ENCODE data around the gene PCYT2. TPM values are rescaled to one million over a fixed set of nuclear protein-coding genes. Genes with fewer than 3 reads are reported as not detected.

The PCYT2 gene
- total and polyA plus RNA-seq, 9 of the 15 experiments (the other 6 are each of a cell fraction or from before 2014, with no cell fraction given): 0.92 to 134 (median 82.5) TPM

DNA sequence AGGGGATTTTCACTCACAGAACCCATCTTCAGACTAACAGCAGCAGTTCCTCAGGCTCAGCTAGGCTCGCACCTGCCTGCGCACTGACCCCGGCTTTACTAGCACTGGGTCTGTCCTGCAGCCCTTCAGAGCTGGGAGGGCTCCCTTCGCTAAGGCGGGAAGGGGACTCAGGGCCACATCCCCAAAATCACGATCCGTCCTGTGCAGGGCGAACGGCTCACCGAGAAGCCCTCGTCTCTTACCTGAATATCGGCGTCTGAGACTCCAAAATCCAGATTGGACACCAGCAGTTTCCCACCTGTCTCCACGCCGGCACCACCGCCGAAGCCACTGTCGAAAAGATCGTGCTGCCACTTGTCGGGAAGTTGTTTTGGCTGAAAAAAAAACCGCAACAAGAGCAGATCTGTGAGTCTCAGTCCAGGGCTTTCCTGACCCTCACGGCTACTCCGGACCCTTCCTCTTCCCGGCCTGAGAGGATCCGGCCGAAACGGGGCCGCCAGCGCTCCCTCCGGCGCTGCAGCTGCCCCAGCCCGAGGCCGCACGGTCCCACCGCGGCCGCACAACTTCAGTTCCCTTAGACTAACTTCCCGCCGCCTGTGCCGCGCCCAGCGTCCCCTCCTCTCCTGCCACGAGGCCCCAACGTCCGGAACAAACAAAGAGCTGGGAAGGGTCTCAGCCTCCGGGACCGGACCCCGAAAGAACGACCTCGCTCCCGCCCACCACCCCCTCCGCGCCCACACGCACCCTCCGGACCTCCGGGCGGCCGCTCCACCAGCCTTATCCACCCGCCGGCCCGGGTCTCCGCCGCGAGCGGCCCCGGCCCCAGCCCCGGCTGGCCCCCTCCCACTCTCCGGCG is 20.5 kb downstream of the PCYT2 start (continued):
- TF ChIP-seq, protein P1, sequence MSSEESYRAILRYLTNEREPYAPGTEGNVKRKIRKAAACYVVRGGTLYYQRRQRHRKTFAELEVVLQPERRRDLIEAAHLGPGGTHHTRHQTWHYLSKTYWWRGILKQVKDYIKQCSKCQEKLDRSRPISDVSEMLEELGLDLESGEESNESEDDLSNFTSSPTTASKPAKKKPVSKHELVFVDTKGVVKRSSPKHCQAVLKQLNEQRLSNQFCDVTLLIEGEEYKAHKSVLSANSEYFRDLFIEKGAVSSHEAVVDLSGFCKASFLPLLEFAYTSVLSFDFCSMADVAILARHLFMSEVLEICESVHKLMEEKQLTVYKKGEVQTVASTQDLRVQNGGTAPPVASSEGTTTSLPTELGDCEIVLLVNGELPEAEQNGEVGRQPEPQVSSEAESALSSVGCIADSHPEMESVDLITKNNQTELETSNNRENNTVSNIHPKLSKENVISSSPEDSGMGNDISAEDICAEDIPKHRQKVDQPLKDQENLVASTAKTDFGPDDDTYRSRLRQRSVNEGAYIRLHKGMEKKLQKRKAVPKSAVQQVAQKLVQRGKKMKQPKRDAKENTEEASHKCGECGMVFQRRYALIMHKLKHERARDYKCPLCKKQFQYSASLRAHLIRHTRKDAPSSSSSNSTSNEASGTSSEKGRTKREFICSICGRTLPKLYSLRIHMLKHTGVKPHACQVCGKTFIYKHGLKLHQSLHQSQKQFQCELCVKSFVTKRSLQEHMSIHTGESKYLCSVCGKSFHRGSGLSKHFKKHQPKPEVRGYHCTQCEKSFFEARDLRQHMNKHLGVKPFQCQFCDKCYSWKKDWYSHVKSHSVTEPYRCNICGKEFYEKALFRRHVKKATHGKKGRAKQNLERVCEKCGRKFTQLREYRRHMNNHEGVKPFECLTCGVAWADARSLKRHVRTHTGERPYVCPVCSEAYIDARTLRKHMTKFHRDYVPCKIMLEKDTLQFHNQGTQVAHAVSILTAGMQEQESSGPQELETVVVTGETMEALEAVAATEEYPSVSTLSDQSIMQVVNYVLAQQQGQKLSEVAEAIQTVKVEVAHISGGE (CRISPR knock-in tag; IDR thresholded peaks at IDR 0.05): peak in 2 of 3 experiments; percentile 58 to 66; a peak in 3 of 6 replicates

DNA sequence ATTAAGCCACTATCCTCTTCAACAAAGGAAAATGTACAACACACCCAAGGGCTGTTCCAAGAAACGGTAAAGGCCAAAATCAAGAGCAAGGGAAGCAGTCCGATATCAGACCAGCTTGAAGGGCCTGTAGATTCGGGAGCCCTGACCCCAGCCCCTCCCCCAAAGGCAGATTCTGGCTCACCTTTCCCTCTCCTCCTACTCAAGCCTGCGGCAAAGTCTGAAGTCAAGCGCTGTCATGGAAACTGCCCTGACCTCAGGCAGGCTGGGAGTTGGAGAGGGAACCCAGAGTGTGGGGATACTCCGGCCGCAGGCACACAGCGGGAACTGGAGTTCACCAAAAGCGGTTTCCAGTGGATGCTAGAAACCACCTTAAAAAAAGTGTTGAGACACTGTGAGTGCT is 21.6 kb downstream of the PCYT2 start:
- Histone ChIP-seq H3K9ac (ENCODE audit: insufficient read depth in 1 of 2, low read depth in 2 of 2, low read length in 2 of 2) (peak overlapping the region; percentile 89 to 96), H3K4me3 (peak overlapping the region; percentile 73; the same call in 1 of the 2 replicates), H3K4me1 (replicated peaks in 1 of 2; ENCODE audit: control insufficient read depth in 2 of 2, insufficient read depth in 2 of 2, low read length in 2 of 2) (peaks cover 12 to 49% of the 10 kb centered on the region in 2 experiments; a peak in 4 of 5 replicates), H3K9me1 (ENCODE audit: control insufficient read depth, insufficient read depth, low read length) (peaks cover 8% of the 10 kb centered on the region), H4K20me1 (replicated peaks; ENCODE audit: control insufficient read depth, insufficient read depth, low read length) (0 out of 2 replicates have a peak, but pooled peaks cover 4% of the 10 kb centered on the region), H3K4me2 (ENCODE audit: insufficient read depth, low read length) (peak overlapping the region; percentile 91; the same call in 1 of the 2 replicates), H3K27me3 (ENCODE audit: control insufficient read depth in 2 of 2, insufficient read depth in 2 of 2, low read length in 2 of 2) (no peaks in the 10 kb centered on the region), H3K27ac (ENCODE audit: extremely low read depth, low read depth, low read length) (peak overlapping the region; percentile 97; the same call in 1 of the 3 replicates), H2AFZ (ENCODE audit: low read depth, low read length) (no peak overlapping the region), H3K79me2 (ENCODE audit: control insufficient read depth, insufficient read depth, low read length) (peaks cover 82% of the 10 kb centered on the region), H3K9me3 (replicated peaks; ENCODE audit: control insufficient read depth, insufficient read depth, low read depth, low read length) (no peaks in the 10 kb centered on the region), H3K36me3 (ENCODE audit: control insufficient read depth, insufficient read depth, low read length) (peaks cover 74% of the 10 kb centered on the region)
- 87% methylated on average over 8 of the region's 9 CpGs for WGBS (ENCODE audit: insufficient coverage, low coverage, missing lambda C conversion rate)
- ChIA-PET CTCF (ENCODE audit: low intra/inter-chr PET ratio) (interaction anchor here (0.6 kb wide), 1 partner anchor 28 kb away, joined by 3 read pairs; no protein-coding TSS in a partner anchor), POLR2A (interaction anchor here (0.8 to 10.5 kb wide), 4 partner anchors 15 to 186 kb away, joined by 3 to 85 read pairs (median 4); partner anchors contain the start of gene MRPL12)
- in situ Hi-C loops (cut with MboI) (no loop called here), intact Hi-C loops (cut with micrococcal nuclease) (no loop called here)
- FAIRE-seq (peak; percentile 57), ATAC-seq (no peak), DNase-seq (ENCODE audit: extremely low read depth in 1 of 4, low spot score in 3 of 4) (peak in 1 of 4 experiments; percentile 15)
- BruUV-seq (replicated peaks): no TSS peak
- TF ChIP-seq RBFOX2 (IDR thresholded peaks at IDR 0.05; ENCODE audit: low read depth, low read length): peak; percentile 36; the same call in 1 of the 2 replicates
- no peak for TF ChIP-seq ZNF121 (CRISPR knock-in tag; conservative IDR thresholded peaks at IDR 0.05)
